Gastrocnemius medialis (tissue), 4 donors: ENCODE results near the gene HES7. TPM values are rescaled to one million over a fixed set of nuclear protein-coding genes. Genes with fewer than 3 reads are reported as not detected.

Source experiments
- ATAC-seq, 2 donors: fragments of 150-250 bp; one replicate each; pipeline ENCODE4 v1.9.1; 2016
- DNase-seq, 2 donors: peaks; one replicate each; pipeline ENCODE4 v3.0.0-alpha.2; 2019
- H3K27ac ChIP-seq, 4 donors: fragments of 200-600 bp; sonication (generic); 1 replicate in 1 of 4; 2 replicates in 3 of 4; pipeline ENCODE4 v1.5.1; 2016 to 2018; ENCODE audit warnings: mild to moderate bottlenecking in 2 of 4, moderate library complexity in 1 of 4
- H3K27me3 ChIP-seq, 3 donors: fragments of 200-600 bp; sonication (generic) in 2 of 3; 1 replicate in 1 of 3; 2 replicates in 2 of 3; pipeline versions ENCODE4 v1.5.1 to v1.6.0; 2016 to 2019; ENCODE audit warnings: mild to moderate bottlenecking in 1 of 3, moderate library complexity in 1 of 3
- H3K36me3 ChIP-seq, 2 donors: fragments of 200-600 bp; sonication (generic) in 1 of 2; one replicate each; pipeline ENCODE4 v1.5.1; 2017 to 2018
- H3K4me1 ChIP-seq, 2 donors: fragments of 200-600 bp; sonication (generic) in 1 of 2; one replicate each; pipeline ENCODE4 v1.5.1; 2016 to 2017; ENCODE audit warnings: mild to moderate bottlenecking in 2 of 2
- H3K4me3 ChIP-seq, 4 donors: fragments of 200-600 bp; sonication (generic) in 3 of 4; 1 replicate in 1 of 4; 2 replicates in 3 of 4; pipeline ENCODE4 v1.5.1; 2016 to 2019; ENCODE audit warnings: mild to moderate bottlenecking in 2 of 4
- H3K9me3 ChIP-seq, 3 donors: fragments of 200-600 bp; sonication (generic) in 2 of 3; 1 replicate in 1 of 3; 2 replicates in 2 of 3; pipeline ENCODE4 v1.5.1; 2016 to 2019
- POLR2A ChIP-seq, 2 donors: fragments of 450-650 bp; IDR thresholded peaks; one replicate each; pipeline ENCODE4 v1.6.1; 2017; ENCODE audit warnings: antibody characterized with exemption in 2 of 2, mild to moderate bottlenecking in 2 of 2, moderate library complexity in 2 of 2
- in situ Hi-C, 4 donors: fragments of 200-750 bp; cut with MboI; loops; one replicate each; pipeline versions ENCODE4 v1.15.0 to v1.8.0; 2017; ENCODE audit warnings: low sequenced_read_pairs in 4 of 4
- intact Hi-C: fragments of 100-400 bp; cut with DNase I; formaldehyde crosslinking; loops from one replicate; pipeline ENCODE4 v1.15.1; 2023; ENCODE audit warnings: low total_unique reads
- total RNA-seq, 4 donors: library from RNA; depleted of rRNA; stranded (reverse); fragments of >200 nt; gene quantifications; one replicate each; pipeline versions ENCODE4 v1.1.0 to v1.2.3, GENCODE V29; 2016
- TF ChIP-seq, protein P1 (sequence below), 5 experiments: fragments of 450-650 bp in 3 of 5; fragments of 200-600 bp in 2 of 5; sonication (generic) in 2 of 5; IDR thresholded peaks in 4 of 5; conservative IDR thresholded peaks in 1 of 5; 1 replicate in 4 of 5; 2 replicates in 1 of 5; pipeline ENCODE4 v1.5.1; 2016 to 2019; ENCODE audit warnings: antibody characterized with exemption in 5 of 5, mild to moderate bottlenecking in 3 of 5, moderate library complexity in 3 of 5

HES7 gene
- total RNA-seq, 4 donors from 2014 or later, result not detected

DNA sequence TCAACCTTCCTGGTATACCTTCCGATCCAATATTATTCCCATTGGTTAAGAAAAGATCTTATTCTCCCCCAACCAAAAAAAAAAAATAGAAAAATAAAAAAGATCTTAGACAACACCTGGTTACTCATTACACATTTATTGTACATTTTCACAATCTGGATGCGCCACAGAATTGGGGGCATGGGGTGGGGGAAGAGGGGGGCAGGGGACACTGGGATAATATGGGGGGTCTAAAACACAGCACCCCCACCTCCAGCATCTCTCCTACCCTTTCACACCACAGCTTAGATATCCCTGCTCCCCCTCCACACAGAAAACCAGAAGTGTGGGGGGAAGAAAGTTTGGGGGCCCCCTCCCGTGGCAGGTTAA lies 35.1 kb upstream of the HES7 start:
- Histone ChIP-seq H3K36me3 (peaks cover 0 to 19% of the 10 kb centered on the region in 2 donors), H3K27ac (peak overlapping the region; percentile 98 to 100 (median 99)), H3K9me3 (no peaks in the 10 kb centered on the region), H3K4me1 (peaks cover 31 to 45% of the 10 kb centered on the region in 2 donors), H3K27me3 (no peaks in the 10 kb centered on the region), H3K4me3 (no peak overlapping the region)
- DNase-seq (no peak), ATAC-seq (no peak)
- intact Hi-C loops, result loop anchor here (2.0 to 10.0 kb wide), 2 partner anchors 28 to 584 kb away; partner anchors contain the start of gene CD68
- TF ChIP-seq POLR2A (IDR thresholded peaks at IDR 0.05), result peak in 1 of 2 donors; percentile 7
- TF ChIP-seq, protein P1, sequence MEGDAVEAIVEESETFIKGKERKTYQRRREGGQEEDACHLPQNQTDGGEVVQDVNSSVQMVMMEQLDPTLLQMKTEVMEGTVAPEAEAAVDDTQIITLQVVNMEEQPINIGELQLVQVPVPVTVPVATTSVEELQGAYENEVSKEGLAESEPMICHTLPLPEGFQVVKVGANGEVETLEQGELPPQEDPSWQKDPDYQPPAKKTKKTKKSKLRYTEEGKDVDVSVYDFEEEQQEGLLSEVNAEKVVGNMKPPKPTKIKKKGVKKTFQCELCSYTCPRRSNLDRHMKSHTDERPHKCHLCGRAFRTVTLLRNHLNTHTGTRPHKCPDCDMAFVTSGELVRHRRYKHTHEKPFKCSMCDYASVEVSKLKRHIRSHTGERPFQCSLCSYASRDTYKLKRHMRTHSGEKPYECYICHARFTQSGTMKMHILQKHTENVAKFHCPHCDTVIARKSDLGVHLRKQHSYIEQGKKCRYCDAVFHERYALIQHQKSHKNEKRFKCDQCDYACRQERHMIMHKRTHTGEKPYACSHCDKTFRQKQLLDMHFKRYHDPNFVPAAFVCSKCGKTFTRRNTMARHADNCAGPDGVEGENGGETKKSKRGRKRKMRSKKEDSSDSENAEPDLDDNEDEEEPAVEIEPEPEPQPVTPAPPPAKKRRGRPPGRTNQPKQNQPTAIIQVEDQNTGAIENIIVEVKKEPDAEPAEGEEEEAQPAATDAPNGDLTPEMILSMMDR (IDR thresholded peaks at IDR 0.05 in 4 of 5, conservative IDR thresholded peaks at IDR 0.05 in 1 of 5), result no peak
- in situ Hi-C loops, result no loop called here

DNA sequence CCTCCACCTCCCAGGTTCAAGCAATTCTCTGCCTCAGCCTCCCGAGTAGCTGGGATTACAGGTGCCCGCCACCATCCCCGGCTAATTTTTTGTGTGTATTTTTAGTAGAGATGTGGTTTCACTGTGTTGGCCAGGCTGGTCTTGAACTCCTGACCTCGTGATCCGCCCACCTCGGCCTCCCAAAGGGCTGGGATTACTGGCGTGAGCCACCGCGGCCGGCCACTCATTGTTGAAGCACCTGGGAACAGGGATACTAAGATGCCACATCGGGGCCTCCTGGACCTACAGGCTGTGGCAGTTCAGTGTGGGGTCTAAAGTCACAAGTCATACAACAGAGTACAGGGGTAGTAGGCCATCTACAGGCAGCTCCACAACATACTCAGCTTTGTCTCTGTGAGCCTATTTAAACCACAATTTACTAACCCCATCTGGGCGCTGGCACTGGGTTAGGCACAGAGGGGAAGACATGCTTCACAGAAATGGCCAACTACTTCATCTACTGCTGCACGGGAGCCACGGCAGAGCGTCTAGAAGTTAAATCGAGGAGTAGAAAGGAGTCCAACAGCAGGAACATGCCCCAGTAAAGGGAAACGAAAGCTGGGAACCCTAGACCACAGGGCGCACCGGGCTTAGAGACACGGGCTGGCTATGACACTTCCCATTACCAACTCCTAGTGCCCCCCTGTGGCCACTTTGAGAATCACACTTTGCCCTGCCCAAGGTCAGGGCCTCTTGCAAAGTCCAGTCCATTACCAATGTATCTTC lies 34.5 kb upstream of the HES7 start:
- H3K27me3 ChIP-seq, result no peaks in the 10 kb centered on the region
- peaks cover 31 to 39% of the 10 kb centered on the region in 2 donors for H3K4me1 ChIP-seq
- intact Hi-C loops (loop anchor here (1.0 to 10.0 kb wide), 4 partner anchors 19 to 584 kb away; partner anchors contain the start of gene CD68), in situ Hi-C loops (no loop called here)
- peak; percentile 2 to 18 for ATAC-seq
- peak overlapping the region in 3 of 4 donors; percentile 14 to 23 (median 20) for H3K4me3 ChIP-seq
- no peaks in the 10 kb centered on the region for H3K9me3 ChIP-seq
- peaks cover 0 to 19% of the 10 kb centered on the region in 2 donors for H3K36me3 ChIP-seq
- peak; percentile 80 to 96 for DNase-seq
- TF ChIP-seq, protein P1 (IDR thresholded peaks at IDR 0.05 in 4 of 5, conservative IDR thresholded peaks at IDR 0.05 in 1 of 5), result peak; percentile 90 to 96 (median 94)
- TF ChIP-seq POLR2A (IDR thresholded peaks at IDR 0.05), result peak; percentile 23
- H3K27ac ChIP-seq, result peak overlapping the region; percentile 98 to 100 (median 99)

DNA sequence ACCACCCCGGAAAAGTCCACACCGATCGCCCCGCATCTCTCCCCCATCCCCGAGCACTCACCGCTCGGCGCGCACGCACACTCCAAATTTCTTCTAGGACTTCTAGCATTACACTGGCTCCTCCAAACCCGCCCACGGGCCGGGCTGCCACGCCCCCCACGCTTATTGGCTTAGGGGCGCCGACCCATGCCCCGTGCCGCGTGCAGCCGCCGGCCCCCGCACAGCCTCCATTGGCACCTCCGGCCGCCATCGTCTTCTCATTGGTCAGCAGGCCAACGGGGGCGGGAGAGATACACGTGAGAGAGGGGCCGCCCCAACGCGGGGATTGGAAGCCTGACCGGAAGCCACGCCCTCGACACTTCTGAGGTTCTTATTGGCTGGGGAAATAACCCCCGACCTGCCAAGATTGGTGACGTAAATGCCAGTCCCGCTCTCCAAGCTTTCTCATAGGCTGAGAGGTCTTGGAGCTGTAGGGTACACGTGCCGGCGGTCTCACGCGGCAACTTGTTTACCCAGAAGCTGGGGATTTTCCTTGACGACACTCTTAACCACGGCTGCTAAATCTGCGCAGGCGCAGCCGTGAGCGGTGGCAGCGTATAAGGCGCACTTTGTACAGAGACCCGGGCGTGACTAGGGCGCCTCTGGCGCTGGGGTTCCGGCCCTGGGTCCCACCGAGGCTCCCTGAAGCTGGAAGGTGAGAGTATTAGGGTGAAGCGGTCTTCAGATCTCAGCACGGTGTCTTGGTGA lies 32.5 kb upstream of the HES7 start:
- TF ChIP-seq, protein P1 (IDR thresholded peaks at IDR 0.05 in 4 of 5, conservative IDR thresholded peaks at IDR 0.05 in 1 of 5), result peak in 2 of 5 experiments; percentile 11 to 25
- TF ChIP-seq POLR2A (IDR thresholded peaks at IDR 0.05), result peak; percentile 100
- H3K27me3 ChIP-seq, result no peaks in the 10 kb centered on the region
- H3K9me3 ChIP-seq, result no peaks in the 10 kb centered on the region
- peak overlapping the region; percentile 96 to 97 (median 96) for H3K4me3 ChIP-seq
- H3K27ac ChIP-seq, result peak overlapping the region; percentile 99 to 100 (median 100)
- peaks cover 34 to 39% of the 10 kb centered on the region in 2 donors for H3K4me1 ChIP-seq
- peak; percentile 53 to 63 for ATAC-seq
- peak; percentile 100 for DNase-seq
- H3K36me3 ChIP-seq, result peaks cover 0 to 32% of the 10 kb centered on the region in 2 donors
- in situ Hi-C loops, result no loop called here
- intact Hi-C loops, result loop anchor here (10.0 kb wide), 1 partner anchor 582 kb away; the partner anchor contains the start of gene CD68

DNA sequence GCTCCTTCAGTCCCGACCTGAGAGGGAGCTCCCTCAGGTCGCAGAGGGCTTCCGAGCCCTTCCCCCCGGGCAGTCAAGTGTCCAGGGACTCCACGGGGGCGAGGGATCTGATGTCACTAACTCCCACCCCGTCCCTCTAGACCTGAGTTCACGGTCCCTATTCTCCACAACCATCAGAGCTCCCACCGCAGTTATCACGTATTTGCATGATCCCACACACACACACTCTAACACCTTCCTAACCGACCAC lies 32.0 kb upstream of the HES7 start:
- no peak for TF ChIP-seq POLR2A (IDR thresholded peaks at IDR 0.05)
- H3K27me3 ChIP-seq, result no peaks in the 10 kb centered on the region
- H3K27ac ChIP-seq, result peak overlapping the region; percentile 98 to 100 (median 100)
- DNase-seq (no peak), ATAC-seq (no peak)
- H3K9me3 ChIP-seq, result no peaks in the 10 kb centered on the region
- H3K4me3 ChIP-seq, result peak overlapping the region; percentile 96 to 97 (median 96)
- in situ Hi-C loops, result no loop called here
- peaks cover 29 to 35% of the 10 kb centered on the region in 2 donors for H3K4me1 ChIP-seq
- peaks cover 0 to 27% of the 10 kb centered on the region in 2 donors for H3K36me3 ChIP-seq
- intact Hi-C loops, result loop anchor here (2.0 to 10.0 kb wide), 2 partner anchors 581 to 673 kb away; partner anchors contain the start of gene CD68
